ACC112 (cell line): Measurements from ENCODE around the gene C1QTNF5.

ENCODE experiments used
- H2AFZ ChIP-seq: fragments of 200-600 bp; sonication (generic); one replicate; pipeline ENCODE4 v1.6.0; 2017; ENCODE audit warnings: antibody characterized with exemption, low read length; ENCODE audit not compliant: unreplicated experiment
- H3K27ac ChIP-seq: fragments of 200-600 bp; sonication (generic); 2 replicates; pipeline ENCODE4 v1.5.1; 2014; ENCODE audit warnings: low read depth, mild to moderate bottlenecking, antibody characterized with exemption, low read length, moderate library complexity
- H3K27me3 ChIP-seq: fragments of 200-600 bp; sonication (generic); 2 replicates; pipeline ENCODE4 v1.6.1; 2014; ENCODE audit warnings: mild to moderate bottlenecking, antibody characterized with exemption, low read length, moderate library complexity, mixed read lengths; ENCODE audit not compliant: insufficient read depth
- H3K36me3 ChIP-seq: fragments of 200-600 bp; sonication (generic); 2 replicates; pipeline ENCODE4 v1.6.1; 2016; ENCODE audit warnings: mild to moderate bottlenecking, antibody characterized with exemption, low read length, moderate library complexity, mixed read lengths; ENCODE audit not compliant: insufficient read depth
- H3K4me1 ChIP-seq: fragments of 200-600 bp; sonication (generic); one replicate; pipeline ENCODE4 v1.6.1; 2016; ENCODE audit warnings: low read length, mixed read lengths; ENCODE audit not compliant: insufficient read depth, unreplicated experiment, control insufficient read depth
- H3K4me3 ChIP-seq: fragments of 200-600 bp; sonication (generic); 2 replicates; pipeline ENCODE4 v1.5.1; 2014; ENCODE audit warnings: mild to moderate bottlenecking, low read depth, low read length
- H3K79me2 ChIP-seq: fragments of 200-600 bp; sonication (generic); one replicate; pipeline ENCODE4 v1.6.0; 2016; ENCODE audit warnings: low read length; ENCODE audit not compliant: control insufficient read depth, unreplicated experiment, insufficient read depth

The C1QTNF5 gene

DNA sequence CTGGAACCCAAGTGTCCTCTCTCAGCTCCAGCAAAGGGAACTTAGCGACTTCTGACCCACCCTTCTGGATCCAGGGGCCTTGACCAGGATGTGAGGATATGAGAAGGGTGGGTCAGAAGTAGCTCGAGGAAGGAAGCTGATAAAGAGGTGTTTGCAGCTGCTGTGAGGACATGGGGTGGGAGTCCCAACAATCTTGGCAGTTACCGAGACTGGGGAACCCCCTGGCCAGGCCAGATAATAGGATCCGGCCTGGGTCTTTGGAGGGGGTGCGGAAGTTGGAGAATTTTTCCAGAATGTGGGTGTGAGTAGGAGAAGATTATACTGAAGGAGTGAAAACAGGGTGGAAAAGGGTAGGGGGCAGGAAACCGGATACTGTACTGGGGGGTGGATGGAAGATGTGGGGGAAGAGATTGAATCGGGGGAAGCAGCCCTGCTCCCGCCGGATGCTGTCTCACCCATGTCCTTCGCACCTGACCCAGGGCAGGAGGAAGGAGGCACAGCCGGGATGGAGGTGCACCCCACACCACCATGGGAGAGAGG, 20.9 kb downstream of the C1QTNF5 start:
- H3K4me3 ChIP-seq: no peak overlapping the region
- peaks cover 36% of the 10 kb centered on the region for H3K4me1 ChIP-seq
- no peaks in the 10 kb centered on the region for H3K79me2 ChIP-seq
- H2AFZ ChIP-seq: no peak overlapping the region
- H3K36me3 ChIP-seq: no peaks in the 10 kb centered on the region
- H3K27ac ChIP-seq: no peak overlapping the region
- H3K27me3 ChIP-seq: peaks cover 7% of the 10 kb centered on the region; the same call in 1 of the 2 replicates

DNA sequence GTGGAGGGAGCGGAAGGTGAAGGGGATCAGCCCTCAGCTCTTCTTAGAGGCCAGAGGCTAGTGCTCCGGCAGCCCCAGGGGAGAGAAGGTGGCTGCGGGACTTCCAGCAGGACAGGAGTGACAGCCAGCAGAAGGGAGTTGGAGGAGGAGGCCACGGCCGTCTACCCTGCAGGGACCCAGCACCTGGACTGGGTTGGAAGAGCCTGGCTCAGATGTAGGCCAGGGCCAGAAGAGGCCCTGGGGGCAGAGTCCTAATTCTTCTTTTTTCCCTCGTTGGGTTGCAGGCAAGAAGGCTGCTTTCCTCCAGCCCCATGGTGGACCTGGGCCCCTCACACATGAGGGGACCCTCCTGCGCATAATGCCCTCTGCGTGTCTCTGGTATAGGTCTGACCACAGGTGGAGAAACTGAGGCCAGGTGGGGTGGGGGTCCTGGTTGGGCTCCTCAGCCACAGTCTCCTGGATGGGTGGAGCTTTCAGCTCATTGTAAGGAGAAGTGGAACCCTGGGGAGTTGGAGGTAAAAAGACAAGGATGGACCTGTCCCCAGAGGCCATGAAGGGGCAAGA, 21.5 kb downstream of the C1QTNF5 start:
- Histone ChIP-seq H2AFZ (no peak overlapping the region), H3K27ac (peak overlapping the region; percentile 10; the same call in 1 of the 2 replicates), H3K27me3 (peaks cover 7% of the 10 kb centered on the region; the same call in 1 of the 2 replicates), H3K4me3 (no peak overlapping the region), H3K79me2 (no peaks in the 10 kb centered on the region), H3K36me3 (no peaks in the 10 kb centered on the region), H3K4me1 (peaks cover 36% of the 10 kb centered on the region)

DNA sequence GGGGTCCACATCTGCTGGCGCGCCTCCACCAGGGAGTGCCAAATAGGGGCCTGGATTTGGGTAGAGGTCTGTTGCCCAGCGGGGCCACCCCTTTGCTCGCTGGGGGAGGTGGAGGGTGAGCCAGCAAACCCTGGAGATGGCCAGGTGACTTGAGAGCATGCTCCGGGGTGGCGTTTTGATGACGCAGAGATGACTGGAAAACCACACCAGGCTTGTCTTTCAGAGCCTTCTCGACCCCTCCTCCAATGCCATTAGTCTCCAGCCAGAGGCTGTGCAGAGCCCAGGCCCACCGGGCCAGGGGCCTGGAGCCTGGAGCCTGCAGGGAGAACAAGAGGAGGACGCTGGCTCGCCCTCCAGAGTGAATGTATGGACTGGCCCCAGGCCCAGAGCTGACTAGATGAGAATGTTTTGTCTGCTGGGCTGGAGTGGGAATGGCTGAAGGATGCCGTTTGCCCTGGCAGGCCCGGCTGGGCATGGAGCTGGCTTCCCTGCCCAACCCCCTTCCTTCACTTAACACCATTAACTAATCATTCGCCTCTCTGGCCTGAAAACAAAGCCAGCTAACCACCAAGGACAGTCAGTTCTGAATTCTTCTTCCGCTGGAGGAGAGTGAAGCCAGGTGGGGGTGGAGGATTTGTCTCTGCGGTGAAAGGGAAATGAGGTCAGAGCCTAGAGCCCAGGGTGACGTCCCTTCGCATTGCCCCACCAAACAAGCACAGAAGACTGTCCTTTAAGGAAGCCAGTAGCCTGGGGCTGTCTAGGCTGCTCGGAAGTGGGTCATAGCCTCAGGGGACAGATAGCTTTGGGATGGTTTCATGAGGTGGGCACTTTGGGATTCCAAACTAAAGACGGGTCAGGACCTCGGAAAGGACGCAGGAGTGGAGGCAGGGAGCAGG, 22.2 kb downstream of the C1QTNF5 start:
- H3K4me3 ChIP-seq: no peak overlapping the region
- no peaks in the 10 kb centered on the region for H3K36me3 ChIP-seq
- peak overlapping the region; percentile 21; the same call in 1 of the 2 replicates for H3K27ac ChIP-seq
- H3K27me3 ChIP-seq: peaks cover 7% of the 10 kb centered on the region; the same call in 1 of the 2 replicates
- no peak overlapping the region for H2AFZ ChIP-seq
- H3K79me2 ChIP-seq: no peaks in the 10 kb centered on the region
- peaks cover 36% of the 10 kb centered on the region for H3K4me1 ChIP-seq

DNA sequence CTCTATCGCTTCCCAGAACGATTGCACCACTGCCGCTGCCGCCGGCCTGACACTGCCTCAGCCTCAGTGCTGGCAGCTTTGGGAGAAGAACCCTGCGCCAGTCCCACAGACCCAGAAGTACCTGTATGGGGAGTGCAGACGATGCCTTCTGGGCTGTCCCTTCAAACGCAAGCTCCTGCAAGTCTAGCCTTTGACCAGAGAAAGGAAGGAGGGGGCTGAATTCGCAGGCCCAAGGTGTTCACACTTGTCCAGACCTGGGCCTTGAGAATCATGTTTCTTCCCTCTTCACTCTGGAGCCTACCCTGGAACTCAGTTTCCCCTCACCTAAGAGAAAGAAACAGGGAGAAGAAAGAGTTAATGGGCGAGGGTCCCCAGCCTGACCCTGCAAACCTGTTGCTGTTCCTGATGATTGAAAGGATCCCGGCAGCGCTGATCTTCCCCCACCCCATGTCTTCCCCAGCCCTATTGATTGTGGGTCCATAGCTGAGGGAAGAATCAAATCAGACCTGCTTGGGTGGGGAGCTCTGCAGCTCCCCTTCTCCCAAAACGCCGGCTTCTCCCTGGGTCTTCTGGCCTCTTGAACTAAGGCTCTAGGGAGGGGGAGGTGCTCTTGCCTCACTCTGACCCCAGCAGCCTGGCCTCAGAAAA, 23.0 kb downstream of the C1QTNF5 start:
- no peaks in the 10 kb centered on the region for H3K79me2 ChIP-seq
- H3K4me1 ChIP-seq: peaks cover 36% of the 10 kb centered on the region
- H2AFZ ChIP-seq: no peak overlapping the region
- H3K36me3 ChIP-seq: no peaks in the 10 kb centered on the region
- no peak overlapping the region for H3K27ac ChIP-seq
- H3K4me3 ChIP-seq: peak overlapping the region; percentile 36; the same call in 1 of the 2 replicates
- peaks cover 7% of the 10 kb centered on the region; the same call in 1 of the 2 replicates for H3K27me3 ChIP-seq

DNA sequence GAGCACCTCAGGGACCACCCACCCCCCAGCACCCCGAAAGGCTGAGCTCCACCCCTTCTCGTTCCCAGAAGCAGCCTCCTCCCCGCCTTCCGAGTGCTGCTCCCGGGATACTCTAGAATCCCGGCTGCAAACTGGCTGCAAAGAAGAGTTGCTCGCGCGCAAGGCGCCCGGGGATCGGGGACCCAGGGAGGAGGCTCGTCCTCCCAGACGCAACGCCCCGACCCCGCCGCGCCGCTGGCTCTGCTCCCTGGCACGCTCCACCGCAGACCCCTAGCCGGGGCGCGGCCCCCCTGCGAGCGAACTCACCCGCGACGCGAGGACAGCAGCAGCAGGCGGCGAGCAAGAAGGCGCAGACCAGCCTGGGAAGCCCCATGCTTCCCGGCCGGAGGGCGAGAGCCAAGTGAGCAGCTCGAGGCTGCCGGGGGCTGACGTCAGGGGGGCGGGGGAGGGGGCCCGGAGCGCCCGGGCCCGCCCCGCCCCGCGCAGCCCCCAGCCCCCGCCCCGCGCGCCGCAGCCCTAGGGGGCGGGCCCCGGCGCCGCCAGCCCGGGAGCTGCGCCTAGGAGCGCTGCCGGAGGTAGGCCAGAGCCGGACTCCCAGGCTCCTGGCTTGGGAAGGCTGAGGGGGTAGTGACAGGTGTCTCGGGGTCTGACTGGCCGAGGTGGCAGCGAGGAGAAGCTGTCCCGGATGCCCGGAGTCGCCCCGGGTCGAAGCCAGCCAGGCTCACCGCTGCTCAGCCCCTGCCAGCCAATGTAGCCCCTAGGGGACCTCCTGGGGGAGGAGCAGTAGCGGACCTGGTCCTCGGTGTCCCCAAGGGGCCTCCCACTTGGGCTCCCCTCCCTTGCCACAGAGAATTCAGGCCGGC, 23.7 kb downstream of the C1QTNF5 start, which contains the start of gene MCAM:
Gene MCAM, minus strand, starts transcription at position 402 of the 863 bp plus-strand sequence. Its CDS starts 29 bp downstream, at position 373.
- Histone ChIP-seq H3K27me3 (peaks cover 7% of the 10 kb centered on the region; the same call in 1 of the 2 replicates), H2AFZ (peak within 1 kb of the TSS; percentile 18), H3K27ac (no peak within 1 kb of the TSS), H3K79me2 (no peaks in the 10 kb centered on the region), H3K36me3 (no peaks in the 10 kb centered on the region), H3K4me3 (peak within 1 kb of the TSS; percentile 77), H3K4me1 (peaks cover 36% of the 10 kb centered on the region)

DNA sequence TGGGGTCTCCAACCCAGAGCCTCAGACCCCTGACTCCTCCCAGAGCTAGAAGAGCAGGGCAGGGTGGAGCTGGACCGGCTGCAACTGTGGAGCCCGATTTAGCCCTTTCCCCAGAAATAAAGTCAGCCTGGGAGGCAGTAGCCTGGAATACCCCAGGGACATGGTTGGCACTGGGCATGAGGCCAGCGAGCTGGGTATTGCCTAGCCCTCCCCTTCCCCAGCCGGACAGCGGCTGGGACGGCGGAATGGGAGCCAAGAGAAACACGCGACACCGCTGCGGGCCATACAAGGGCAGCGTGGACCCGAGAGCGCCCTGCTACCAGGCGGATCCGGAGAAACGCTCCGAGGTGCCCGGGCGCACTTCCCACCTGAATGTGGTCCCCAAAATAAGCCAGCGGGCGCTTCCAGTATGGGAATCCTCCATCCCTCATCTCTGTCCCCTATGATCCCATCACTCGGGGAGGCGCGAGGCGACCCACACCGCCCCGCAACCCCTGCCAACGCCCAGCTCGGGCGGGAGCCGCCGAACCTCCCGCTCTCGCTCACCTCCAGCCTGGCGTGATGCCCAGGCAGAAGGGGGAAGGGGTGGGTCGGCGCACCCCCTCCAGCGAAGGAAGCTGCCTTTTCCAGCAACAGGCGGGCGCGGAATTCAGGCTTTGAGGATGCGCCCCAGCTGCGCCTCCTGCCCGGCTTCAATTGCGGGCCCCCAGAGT, 24.5 kb downstream of the C1QTNF5 start:
- no peak overlapping the region for H3K27ac ChIP-seq
- peak overlapping the region; percentile 77 for H3K4me3 ChIP-seq
- peak overlapping the region; percentile 18 for H2AFZ ChIP-seq
- peaks cover 32% of the 10 kb centered on the region for H3K4me1 ChIP-seq
- peaks cover 7% of the 10 kb centered on the region; the same call in 1 of the 2 replicates for H3K27me3 ChIP-seq
- H3K36me3 ChIP-seq: no peaks in the 10 kb centered on the region
- H3K79me2 ChIP-seq: no peaks in the 10 kb centered on the region

DNA sequence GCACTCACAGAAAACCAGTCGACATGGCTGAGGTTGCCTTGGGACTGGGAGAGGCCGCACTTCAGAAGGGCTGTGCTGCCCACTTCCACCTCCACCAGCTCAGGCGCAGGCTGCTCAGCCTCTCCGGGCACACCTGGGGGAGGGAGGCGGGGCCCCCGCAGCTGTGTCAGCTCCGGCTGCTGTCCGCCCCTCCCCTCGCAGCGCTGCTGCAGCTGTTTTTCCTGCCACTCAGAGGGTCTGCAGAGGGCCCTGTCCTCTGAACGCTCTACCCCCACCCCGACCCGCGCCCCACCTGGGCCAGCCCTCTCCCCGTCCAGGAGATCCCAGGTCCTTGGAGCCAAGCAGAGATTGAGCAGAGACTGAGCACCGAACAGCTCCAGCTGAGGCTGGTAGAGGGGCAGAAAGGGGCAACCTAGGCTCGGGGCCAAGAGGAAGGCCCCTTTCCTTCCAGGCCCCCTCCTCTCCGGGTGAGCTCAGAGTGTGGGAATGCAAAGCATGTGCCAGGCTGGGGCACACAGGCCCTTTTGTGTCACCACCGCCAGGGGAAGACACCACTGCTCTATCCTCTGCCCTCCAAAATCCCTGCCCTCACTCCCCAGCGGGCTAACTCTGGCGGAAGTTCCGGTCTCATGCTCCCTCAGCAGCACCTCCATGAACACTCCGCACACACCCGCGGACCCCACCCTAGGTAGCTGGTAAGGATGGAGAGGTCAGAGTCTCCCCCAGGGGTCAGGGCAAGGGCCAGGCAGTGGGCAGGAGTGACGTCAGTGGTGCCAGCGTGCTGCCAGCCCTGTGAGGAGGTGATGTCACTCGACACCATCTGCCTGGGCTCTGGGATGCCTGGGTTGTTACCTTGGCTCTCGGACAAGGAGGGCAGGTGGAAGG, 25.3 kb downstream of the C1QTNF5 start:
- Histone ChIP-seq H3K27ac (no peak overlapping the region), H3K4me1 (peaks cover 28% of the 10 kb centered on the region), H3K36me3 (no peaks in the 10 kb centered on the region), H3K4me3 (peak overlapping the region; percentile 77), H3K79me2 (no peaks in the 10 kb centered on the region), H3K27me3 (peaks cover 7% of the 10 kb centered on the region; the same call in 1 of the 2 replicates), H2AFZ (no peak overlapping the region)

DNA sequence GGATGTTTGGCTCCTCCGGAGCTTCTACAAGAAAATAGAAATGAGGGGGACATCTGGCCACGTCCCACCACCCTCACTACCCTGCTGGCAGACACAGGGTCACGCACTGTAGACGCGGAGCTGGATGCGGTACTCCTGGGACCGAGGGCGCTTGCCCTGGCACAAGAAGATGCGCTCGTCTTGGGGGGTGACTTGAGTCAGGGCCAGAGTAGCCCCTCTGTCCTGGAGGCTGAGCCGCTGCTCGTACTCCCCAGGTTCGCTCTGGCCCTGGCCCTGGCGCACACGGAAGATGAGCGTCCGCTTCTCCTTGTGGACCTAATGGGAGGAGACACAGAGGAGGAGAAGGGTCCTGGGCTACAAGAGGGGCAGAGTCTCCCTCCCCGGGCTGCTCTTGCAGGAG, 26.0 kb downstream of the C1QTNF5 start:
- H3K4me3 ChIP-seq: no peak overlapping the region
- no peak overlapping the region for H2AFZ ChIP-seq
- no peak overlapping the region for H3K27ac ChIP-seq
- no peaks in the 10 kb centered on the region for H3K79me2 ChIP-seq
- peaks cover 27% of the 10 kb centered on the region for H3K4me1 ChIP-seq
- H3K36me3 ChIP-seq: no peaks in the 10 kb centered on the region
- H3K27me3 ChIP-seq: peaks cover 7% of the 10 kb centered on the region; the same call in 1 of the 2 replicates

DNA sequence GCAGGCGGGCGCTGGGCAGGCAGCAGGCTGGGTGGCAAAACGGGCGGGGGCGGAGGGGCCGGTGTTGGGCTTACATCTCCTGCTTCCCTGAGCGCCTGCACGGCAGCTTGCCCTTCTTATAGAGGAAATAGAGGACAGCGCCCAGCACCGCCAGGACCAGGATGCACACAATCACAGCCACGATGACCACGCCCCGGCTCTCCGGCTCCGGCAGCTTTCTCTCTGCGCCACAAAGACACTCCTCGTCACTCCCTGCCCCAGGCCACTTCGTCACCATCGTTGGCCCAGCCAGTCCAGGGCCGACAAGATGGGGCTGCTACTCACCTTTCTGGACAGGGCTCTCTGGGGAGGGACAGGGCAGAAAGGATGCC, 30.0 kb downstream of the C1QTNF5 start:
- Histone ChIP-seq H3K27ac (no peak overlapping the region), H3K79me2 (no peaks in the 10 kb centered on the region)

More for the DNA sequence above, 30.0 kb downstream of the C1QTNF5 start:
- Histone ChIP-seq H3K36me3 (no peaks in the 10 kb centered on the region), H3K4me1 (peaks cover 5% of the 10 kb centered on the region), H2AFZ (no peak overlapping the region), H3K27me3 (no peaks in the 10 kb centered on the region), H3K4me3 (no peak overlapping the region)
